Mesendoderm (in vitro differentiated cells): Measurements from ENCODE around the gene FNDC3B.

Experiments
- DNase-seq: peaks from one replicate; pipeline ENCODE4 v3.0.0; 2013
- H2AK5ac ChIP-seq: 2 replicates; pipeline ENCODE4 v1.6.1; 2013; ENCODE audit warnings: low read length, inconsistent platforms
- H2BK120ac ChIP-seq: 2 replicates; pipeline ENCODE4 v1.6.1; 2013; ENCODE audit warnings: low read depth, mild to moderate bottlenecking, low read length, moderate library complexity, mixed read lengths
- H2BK15ac ChIP-seq: replicated peaks from 2 replicates; pipeline ENCODE4 v1.6.1; 2013; ENCODE audit warnings: low read depth, mild to moderate bottlenecking, moderate library complexity
- H2BK5ac ChIP-seq: 2 replicates; pipeline ENCODE4 v1.6.1; 2013; ENCODE audit warnings: low read length, inconsistent platforms
- H3K18ac ChIP-seq: 2 replicates; pipeline ENCODE4 v1.6.1; 2013; ENCODE audit warnings: mild to moderate bottlenecking, low read length, mixed read lengths
- H3K23ac ChIP-seq: one replicate; pipeline ENCODE4 v1.6.1; 2013; ENCODE audit warnings: low read length
- H3K27ac ChIP-seq: 2 replicates; pipeline ENCODE4 v1.5.1; 2013; ENCODE audit warnings: low read depth, mild to moderate bottlenecking, inconsistent platforms, low read length, moderate library complexity
- H3K27me3 ChIP-seq: 2 replicates; pipeline ENCODE4 v1.6.1; 2013; ENCODE audit warnings: low read length, control low read depth, mild to moderate bottlenecking, inconsistent platforms; ENCODE audit not compliant: insufficient read depth, poor library complexity
- H3K36me3 ChIP-seq: 2 replicates; pipeline ENCODE4 v1.6.1; 2013; ENCODE audit warnings: low read length, inconsistent platforms; ENCODE audit not compliant: control insufficient read depth, insufficient read depth
- H3K4ac ChIP-seq: one replicate; pipeline ENCODE4 v1.6.1; 2013; ENCODE audit warnings: low read depth, mild to moderate bottlenecking, low read length, moderate library complexity
- H3K4me1 ChIP-seq: 2 replicates; pipeline ENCODE4 v1.6.1; 2013; ENCODE audit warnings: low read depth, low read length, inconsistent platforms; ENCODE audit not compliant: control insufficient read depth
- H3K4me2 ChIP-seq: 2 replicates; pipeline ENCODE4 v1.6.1; 2013; ENCODE audit warnings: low read length
- H3K4me3 ChIP-seq: 2 replicates; pipeline ENCODE4 v1.5.1; 2013; ENCODE audit warnings: mild to moderate bottlenecking, low read length
- H3K56ac ChIP-seq: one replicate; pipeline ENCODE4 v1.6.1; 2013; ENCODE audit warnings: low read length
- H3K79me1 ChIP-seq: 2 replicates; pipeline ENCODE4 v1.6.1; 2013; ENCODE audit warnings: low read length, inconsistent platforms
- H3K79me2 ChIP-seq: 2 replicates; pipeline ENCODE4 v1.6.1; 2013; ENCODE audit warnings: mild to moderate bottlenecking, low read length; ENCODE audit not compliant: control insufficient read depth, insufficient read depth
- H3K9ac ChIP-seq: 2 replicates; pipeline ENCODE4 v1.6.1; 2013; ENCODE audit warnings: low read length, inconsistent platforms
- H4K5ac ChIP-seq: one replicate; pipeline ENCODE4 v1.6.1; 2013; ENCODE audit warnings: low read length
- H4K8ac ChIP-seq: one replicate; pipeline ENCODE4 v1.6.1; 2013; ENCODE audit warnings: low read depth, mild to moderate bottlenecking, control low read depth, low read length, moderate library complexity
- WGBS: extraction: QIAGEN DNeasy Blood & Tissue Kit; methylation state at CpG from one replicate; pipeline ENCODE4 v1.1.7; 2013; ENCODE audit warnings: low lambda C conversion rate, missing lambda C conversion rate; ENCODE audit not compliant: insufficient coverage; ENCODE audit errors: extremely low coverage; 5-methylcytosine and 5-hydroxymethylcytosine counted together

Gene FNDC3B

GRCh38 chr3:172044833-172045585, 5.6 kb downstream of the FNDC3B start:
- H3K79me1 ChIP-seq, result peaks cover 4% of the 10 kb centered on the region
- no peak overlapping the region for H3K4me2 ChIP-seq
- H3K4ac ChIP-seq, result no peak overlapping the region
- H3K27me3 ChIP-seq, result no peaks in the 10 kb centered on the region
- H2AK5ac ChIP-seq, result no peak overlapping the region
- peaks cover 77% of the 10 kb centered on the region for H3K79me2 ChIP-seq
- DNase-seq, result no peak
- H3K4me1 ChIP-seq, result peaks cover 3% of the 10 kb centered on the region
- H3K36me3 ChIP-seq, result no peaks in the 10 kb centered on the region
- no peak overlapping the region for H3K9ac ChIP-seq
- H3K4me3 ChIP-seq, result no peak overlapping the region
- no peak overlapping the region for H2BK15ac ChIP-seq
- no peak overlapping the region for H4K8ac ChIP-seq
- no peak overlapping the region for H3K27ac ChIP-seq
- H2BK5ac ChIP-seq, result no peak overlapping the region
- H4K5ac ChIP-seq, result no peak overlapping the region
- peak overlapping the region; percentile 54 for H3K56ac ChIP-seq
- no CpG with 5 or more reads among the region's 4 CpGs for WGBS
- H2BK120ac ChIP-seq, result no peak overlapping the region
- no peak overlapping the region for H3K23ac ChIP-seq
- no peak overlapping the region for H3K18ac ChIP-seq

DNA sequence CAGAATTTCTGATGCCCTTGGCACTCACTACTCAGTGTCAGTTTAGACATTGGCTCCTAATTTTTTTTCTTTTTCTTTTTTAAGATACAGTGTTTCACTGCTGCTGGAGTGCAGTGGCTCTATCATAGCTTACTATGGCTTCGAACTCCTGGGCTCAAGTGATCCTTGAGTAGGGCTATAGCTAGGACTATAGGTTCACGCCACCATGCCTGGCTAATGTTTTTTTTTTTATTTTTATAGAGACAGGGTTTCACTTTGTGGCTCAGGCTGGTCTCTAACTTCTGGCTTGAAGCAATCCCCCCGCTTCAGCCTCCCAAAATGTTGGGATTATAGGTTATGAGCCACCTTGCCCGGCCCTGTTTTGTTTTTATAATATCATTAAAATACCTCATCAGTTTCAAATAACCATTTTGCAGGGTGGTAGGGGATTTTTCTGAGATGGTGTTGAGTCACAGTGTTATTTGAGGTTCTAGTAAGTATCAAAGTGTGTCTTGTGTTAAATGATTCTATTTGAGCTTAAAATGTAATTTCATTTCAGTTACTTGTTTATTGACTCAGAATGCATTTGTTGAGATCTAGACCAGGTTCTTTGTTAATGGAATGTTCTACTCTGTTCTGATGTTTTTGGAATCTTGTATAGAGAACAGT, 7.0 kb downstream of the FNDC3B start:
- Histone ChIP-seq H4K5ac (no peak overlapping the region), H3K23ac (no peak overlapping the region), H2AK5ac (no peak overlapping the region), H3K4me3 (no peak overlapping the region), H3K27me3 (no peaks in the 10 kb centered on the region), H3K4ac (no peak overlapping the region), H3K9ac (no peak overlapping the region), H3K56ac (no peak overlapping the region), H2BK120ac (no peak overlapping the region), H4K8ac (no peak overlapping the region), H2BK5ac (no peak overlapping the region), H3K18ac (no peak overlapping the region), H3K79me2 (peaks cover 67% of the 10 kb centered on the region), H3K79me1 (peaks cover 5% of the 10 kb centered on the region), H3K4me1 (peaks cover 3% of the 10 kb centered on the region), H3K36me3 (no peaks in the 10 kb centered on the region), H3K27ac (no peak overlapping the region), H2BK15ac (no peak overlapping the region), H3K4me2 (no peak overlapping the region)
- no CpG with 5 or more reads among the region's 4 CpGs for WGBS
- no peak for DNase-seq

- no peak overlapping the region for H3K18ac ChIP-seq
- H2BK15ac ChIP-seq, result no peak overlapping the region
- no peak overlapping the region for H2BK5ac ChIP-seq
- no peak overlapping the region for H4K8ac ChIP-seq
- H3K4ac ChIP-seq, result no peak overlapping the region
- no peaks in the 10 kb centered on the region for H3K27me3 ChIP-seq
- H3K79me2 ChIP-seq, result peaks cover 65% of the 10 kb centered on the region
- no peak overlapping the region for H3K9ac ChIP-seq
- no peak overlapping the region for H2BK120ac ChIP-seq
- H3K23ac ChIP-seq, result no peak overlapping the region
- H3K4me1 ChIP-seq, result peaks cover 4% of the 10 kb centered on the region
- DNase-seq, result no peak
- H3K79me1 ChIP-seq, result peaks cover 9% of the 10 kb centered on the region
- no peak overlapping the region for H3K4me3 ChIP-seq
- H3K36me3 ChIP-seq, result no peaks in the 10 kb centered on the region
- H3K56ac ChIP-seq, result no peak overlapping the region
- H3K27ac ChIP-seq, result no peak overlapping the region
- H2AK5ac ChIP-seq, result no peak overlapping the region
- no peak overlapping the region for H3K4me2 ChIP-seq
- no peak overlapping the region for H4K5ac ChIP-seq
These were observed 8.3 kb downstream of the FNDC3B start for GRCh38 chr3:172047567-172048115.

DNA sequence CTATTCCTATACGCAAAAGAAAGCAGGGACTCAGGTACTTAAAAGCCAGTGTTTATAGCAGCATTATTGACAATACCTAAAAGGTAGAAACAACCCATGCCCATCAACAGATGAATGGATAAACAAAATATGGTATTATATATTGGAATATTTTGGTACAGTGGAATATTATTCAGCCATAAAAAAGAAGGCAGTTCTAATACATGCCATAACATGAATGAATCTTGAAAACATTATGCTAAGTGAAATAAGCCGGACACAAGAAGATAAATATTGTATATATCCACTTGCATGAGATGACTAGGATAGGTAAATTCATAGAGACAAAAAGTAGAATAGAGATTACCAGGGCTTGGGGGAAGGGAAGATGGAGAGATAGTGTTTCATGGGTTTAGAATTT, 9.2 kb downstream of the FNDC3B start:
- Histone ChIP-seq H3K79me1 (peaks cover 9% of the 10 kb centered on the region), H3K79me2 (peaks cover 64% of the 10 kb centered on the region), H3K4me3 (no peak overlapping the region), H2AK5ac (no peak overlapping the region), H3K9ac (no peak overlapping the region), H3K56ac (no peak overlapping the region), H3K18ac (no peak overlapping the region), H3K4me2 (no peak overlapping the region), H2BK120ac (no peak overlapping the region), H3K23ac (no peak overlapping the region), H2BK15ac (no peak overlapping the region), H3K27ac (no peak overlapping the region), H3K36me3 (no peaks in the 10 kb centered on the region), H3K27me3 (no peaks in the 10 kb centered on the region), H3K4me1 (peaks cover 4% of the 10 kb centered on the region), H4K5ac (no peak overlapping the region), H4K8ac (no peak overlapping the region), H2BK5ac (no peak overlapping the region), H3K4ac (no peak overlapping the region)
- DNase-seq, result no peak
- WGBS, result no CpG with 5 or more reads among the region's 2 CpGs

- Histone ChIP-seq H3K56ac (no peak overlapping the region), H3K4ac (no peak overlapping the region), H3K79me1 (peaks cover 9% of the 10 kb centered on the region), H4K8ac (no peak overlapping the region), H2BK5ac (no peak overlapping the region), H2BK15ac (no peak overlapping the region), H3K23ac (no peak overlapping the region), H3K27ac (no peak overlapping the region), H2AK5ac (no peak overlapping the region), H3K18ac (no peak overlapping the region), H3K4me2 (no peak overlapping the region), H3K9ac (no peak overlapping the region), H3K4me1 (peaks cover 2% of the 10 kb centered on the region), H4K5ac (no peak overlapping the region), H3K79me2 (peaks cover 56% of the 10 kb centered on the region), H3K27me3 (no peaks in the 10 kb centered on the region), H3K36me3 (no peaks in the 10 kb centered on the region), H2BK120ac (no peak overlapping the region), H3K4me3 (no peak overlapping the region)
- no peak for DNase-seq
- 100% methylated on average over 1 of the region's 3 CpGs for WGBS
These were observed 12.1 kb downstream of the FNDC3B start for GRCh38 chr3:172051310-172051956.
